ENCODE data around the gene ZNF669. TPM values are rescaled to one million over a fixed set of nuclear protein-coding genes. Genes with fewer than 3 reads are reported as not detected.

Gene ZNF669
- total RNA-seq, 4 donors from 2014 or later: 1.3 to 7.3 (median 2.7) TPM

GRCh38 chr1:247114351-247115140, 10.4 kb upstream of the ZNF669 start:
- no peak for DNase-seq
- in situ Hi-C loops (cut with MboI; ENCODE audit: low sequenced_read_pairs in 4 of 4): no loop called here

GRCh38 chr1:247113733-247114271, 9.6 kb upstream of the ZNF669 start:
- TF ChIP-seq CTCF (IDR thresholded peaks at IDR 0.05 in 4 of 5, conservative IDR thresholded peaks at IDR 0.05 in 1 of 5): no peak
- TF ChIP-seq POLR2A (IDR thresholded peaks at IDR 0.05): no peak
- intact Hi-C loops (cut with DNase I; ENCODE audit: low total_unique reads) (no loop called here), in situ Hi-C loops (cut with MboI; ENCODE audit: low sequenced_read_pairs in 4 of 4) (no loop called here)
- no peaks in the 10 kb centered on the region for H3K27me3 ChIP-seq
- H3K4me3 ChIP-seq: no peak overlapping the region
- no peak for ATAC-seq
- no peaks in the 10 kb centered on the region for H3K36me3 ChIP-seq
- H3K4me1 ChIP-seq: peaks cover 6 to 9% of the 10 kb centered on the region in 2 donors
- H3K9me3 ChIP-seq: no peaks in the 10 kb centered on the region
- no peak for DNase-seq
- no peak overlapping the region for H3K27ac ChIP-seq

More at GRCh38 chr1:247114351-247115140, 10.4 kb upstream of the ZNF669 start:
- no peak for ATAC-seq
- Histone ChIP-seq H3K9me3 (no peaks in the 10 kb centered on the region), H3K36me3 (no peaks in the 10 kb centered on the region), H3K4me1 (peaks cover 6 to 9% of the 10 kb centered on the region in 2 donors), H3K4me3 (no peak overlapping the region), H3K27ac (no peak overlapping the region), H3K27me3 (no peaks in the 10 kb centered on the region)
- intact Hi-C loops (cut with DNase I; ENCODE audit: low total_unique reads): no loop called here
- TF ChIP-seq POLR2A (IDR thresholded peaks at IDR 0.05): no peak
- no peak for TF ChIP-seq CTCF (IDR thresholded peaks at IDR 0.05 in 4 of 5, conservative IDR thresholded peaks at IDR 0.05 in 1 of 5)

GRCh38 chr1:247113094-247113497, 8.9 kb upstream of the ZNF669 start:
- no peak for ATAC-seq
- H3K9me3 ChIP-seq: no peaks in the 10 kb centered on the region
- no peak overlapping the region for H3K27ac ChIP-seq
- H3K4me1 ChIP-seq: peaks cover 6 to 9% of the 10 kb centered on the region in 2 donors
- TF ChIP-seq POLR2A (IDR thresholded peaks at IDR 0.05): no peak
- no peak for TF ChIP-seq CTCF (IDR thresholded peaks at IDR 0.05 in 4 of 5, conservative IDR thresholded peaks at IDR 0.05 in 1 of 5)
- H3K36me3 ChIP-seq: no peaks in the 10 kb centered on the region
- intact Hi-C loops (cut with DNase I; ENCODE audit: low total_unique reads) (no loop called here), in situ Hi-C loops (cut with MboI; ENCODE audit: low sequenced_read_pairs in 4 of 4) (no loop called here)
- no peak overlapping the region for H3K4me3 ChIP-seq
- no peak for DNase-seq
- no peaks in the 10 kb centered on the region for H3K27me3 ChIP-seq

- ATAC-seq: no peak
- peaks cover 6 to 9% of the 10 kb centered on the region in 2 donors for H3K4me1 ChIP-seq
- peak overlapping the region; percentile 63 to 94 (median 79) for H3K4me3 ChIP-seq
- H3K9me3 ChIP-seq: no peaks in the 10 kb centered on the region
- peak overlapping the region; percentile 74 to 91 (median 86) for H3K27ac ChIP-seq
- no peaks in the 10 kb centered on the region for H3K36me3 ChIP-seq
- no peak for DNase-seq
- in situ Hi-C loops (cut with MboI; ENCODE audit: low sequenced_read_pairs in 4 of 4): no loop called here
- TF ChIP-seq POLR2A (IDR thresholded peaks at IDR 0.05) (no peak), CTCF (IDR thresholded peaks at IDR 0.05 in 4 of 5, conservative IDR thresholded peaks at IDR 0.05 in 1 of 5) (no peak)
- intact Hi-C loops (cut with DNase I; ENCODE audit: low total_unique reads): no loop called here
- no peaks in the 10 kb centered on the region for H3K27me3 ChIP-seq
These were observed 8.3 kb upstream of the ZNF669 start for GRCh38 chr1:247112479-247112781.

Measured in gastrocnemius medialis (tissue), 4 donors.